ENCODE results near the gene CACNA1B.

DNA sequence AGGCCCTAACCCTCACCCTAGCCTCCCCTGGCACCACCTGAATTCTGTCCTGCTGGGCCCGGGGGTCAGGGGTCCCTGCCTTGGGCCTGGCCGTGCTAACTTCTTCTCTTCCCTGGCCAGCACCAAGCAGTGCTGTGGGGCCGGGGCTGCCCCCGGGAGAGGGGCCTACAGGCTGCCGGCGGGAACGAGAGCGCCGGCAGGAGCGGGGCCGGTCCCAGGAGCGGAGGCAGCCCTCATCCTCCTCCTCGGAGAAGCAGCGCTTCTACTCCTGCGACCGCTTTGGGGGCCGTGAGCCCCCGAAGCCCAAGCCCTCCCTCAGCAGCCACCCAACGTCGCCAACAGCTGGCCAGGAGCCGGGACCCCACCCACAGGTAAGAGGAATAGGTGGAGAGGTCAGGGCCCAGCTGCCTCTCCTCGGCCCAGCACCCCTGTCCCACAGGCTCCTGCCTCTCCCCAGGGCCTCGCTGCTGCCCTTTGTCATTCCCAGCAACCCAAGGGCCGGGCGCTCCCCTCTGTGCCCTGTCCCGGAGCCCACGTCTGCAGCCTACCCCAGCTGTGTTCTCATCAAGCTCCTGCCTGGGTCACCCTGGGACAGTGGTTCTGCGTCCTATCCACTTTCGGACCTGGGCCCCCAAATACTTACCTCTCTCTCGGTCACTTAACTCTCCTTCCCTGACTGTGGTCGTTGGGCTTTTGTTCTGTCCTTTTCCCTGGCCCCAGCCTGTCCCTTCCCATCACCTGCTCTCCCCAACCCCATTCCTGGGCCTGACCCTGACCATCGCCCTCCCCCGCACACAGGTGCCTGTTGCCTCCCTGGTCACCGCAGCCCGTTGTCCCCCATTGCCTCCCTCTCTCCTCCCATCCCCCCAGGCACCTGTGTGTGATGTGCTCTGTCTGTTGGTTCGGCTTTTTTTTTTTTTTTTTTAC, 243.2 kb downstream of the CACNA1B start:
- TF ChIP-seq, protein P1, sequence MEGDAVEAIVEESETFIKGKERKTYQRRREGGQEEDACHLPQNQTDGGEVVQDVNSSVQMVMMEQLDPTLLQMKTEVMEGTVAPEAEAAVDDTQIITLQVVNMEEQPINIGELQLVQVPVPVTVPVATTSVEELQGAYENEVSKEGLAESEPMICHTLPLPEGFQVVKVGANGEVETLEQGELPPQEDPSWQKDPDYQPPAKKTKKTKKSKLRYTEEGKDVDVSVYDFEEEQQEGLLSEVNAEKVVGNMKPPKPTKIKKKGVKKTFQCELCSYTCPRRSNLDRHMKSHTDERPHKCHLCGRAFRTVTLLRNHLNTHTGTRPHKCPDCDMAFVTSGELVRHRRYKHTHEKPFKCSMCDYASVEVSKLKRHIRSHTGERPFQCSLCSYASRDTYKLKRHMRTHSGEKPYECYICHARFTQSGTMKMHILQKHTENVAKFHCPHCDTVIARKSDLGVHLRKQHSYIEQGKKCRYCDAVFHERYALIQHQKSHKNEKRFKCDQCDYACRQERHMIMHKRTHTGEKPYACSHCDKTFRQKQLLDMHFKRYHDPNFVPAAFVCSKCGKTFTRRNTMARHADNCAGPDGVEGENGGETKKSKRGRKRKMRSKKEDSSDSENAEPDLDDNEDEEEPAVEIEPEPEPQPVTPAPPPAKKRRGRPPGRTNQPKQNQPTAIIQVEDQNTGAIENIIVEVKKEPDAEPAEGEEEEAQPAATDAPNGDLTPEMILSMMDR (IDR thresholded peaks at IDR 0.05), result no peak
- TF ChIP-seq ZFX (IDR thresholded peaks at IDR 0.05; ENCODE audit: borderline replicate concordance), result no peak
